Fibroblast of pulmonary artery (primary cell): ENCODE measurements around the gene OSBPL9.
A peak's percentile ranks its signal among the peaks of the same experiment; 100 is the strongest.
"Not testable (repeated sequence)": the region's sequence is repeated elsewhere in the genome, so short reads cannot be mapped to it uniquely, and the experiment has no call there.

Source experiments
- DNase-seq: peaks from one replicate; pipeline ENCODE4 v3.0.0-alpha.2; 2010; ENCODE audit warnings: low read depth
- H3K4me3 ChIP-seq: replicated peaks from 2 replicates; pipeline ENCODE4 v1.5.1; 2011; ENCODE audit warnings: low read depth, mild to moderate bottlenecking, control low read depth, low read length, moderate library complexity
- CTCF ChIP-seq: IDR thresholded peaks from 2 replicates; pipeline ENCODE4 v1.5.1; 2011; ENCODE audit warnings: mild to moderate bottlenecking, control low read depth, low read length, inconsistent platforms; ENCODE audit errors: missing control alignments

The OSBPL9 gene

GRCh38 chr1:51607681-51608095 is 9.2 kb upstream of the OSBPL9 start:
- H3K4me3 ChIP-seq: no peak overlapping the region
- DNase-seq: peak; percentile 18
- no peak for TF ChIP-seq CTCF

- not testable (repeated sequence) for H3K4me3 ChIP-seq, DNase-seq
These were observed 6.8 kb upstream of the OSBPL9 start for GRCh38 chr1:51610104-51610503.

GRCh38 chr1:51610637-51611036 is 6.3 kb upstream of the OSBPL9 start:
- TF ChIP-seq CTCF: no peak
- H3K4me3 ChIP-seq: no peak overlapping the region
- no peak for DNase-seq

GRCh38 chr1:51612447-51612961 is 4.4 kb upstream of the OSBPL9 start:
- no peak for TF ChIP-seq CTCF
- H3K4me3 ChIP-seq: no peak overlapping the region
- no peak for DNase-seq

GRCh38 chr1:51615780-51616291 is 1.1 kb upstream of the OSBPL9 start:
- TF ChIP-seq CTCF: no peak
- no peak overlapping the region for H3K4me3 ChIP-seq
- no peak for DNase-seq

GRCh38 chr1:51616490-51616889 is 402 bp upstream of the OSBPL9 start:
- no peak for TF ChIP-seq CTCF
- H3K4me3 ChIP-seq: peak overlapping the region; percentile 96
- no peak for DNase-seq

GRCh38 chr1:51618715-51619114 is 1.8 kb downstream of the OSBPL9 start:
- peak overlapping the region; percentile 96 for H3K4me3 ChIP-seq
- no peak for DNase-seq
- no peak for TF ChIP-seq CTCF

- DNase-seq: no peak
- TF ChIP-seq CTCF: no peak
- H3K4me3 ChIP-seq: no peak overlapping the region
These were observed 3.6 kb downstream of the OSBPL9 start for GRCh38 chr1:51620470-51620869.
